Activated naive CD8-positive, alpha-beta T cell treated with anti-CD3 and anti-CD28 coated beads, Interleukin-2, amount 50 U/mL, for 24 hours (primary cell): ENCODE results near the gene TJP1.

Experiments used
- ATAC-seq: fragments of 150-1000 bp; cut with Tn5 transposase; one replicate; pipeline ENCODE4 v1.10.0; 2021
- DNase-seq: peaks from one replicate; pipeline ENCODE4 v3.0.0; 2021
- H3K27ac Mint-ChIP-seq: one replicate; pipeline ENCODE4 v1.8.0; 2021; ENCODE audit warnings: mild to moderate bottlenecking, mixed read lengths
- H3K27me3 Mint-ChIP-seq: one replicate; pipeline ENCODE4 v1.8.0; 2021; ENCODE audit warnings: mixed read lengths
- H3K36me3 Mint-ChIP-seq: one replicate; pipeline ENCODE4 v1.8.0; 2021; ENCODE audit warnings: low read depth, mixed read lengths
- H3K4me1 Mint-ChIP-seq: one replicate; pipeline ENCODE4 v1.8.0; 2021; ENCODE audit warnings: mixed read lengths
- H3K4me3 Mint-ChIP-seq: one replicate; pipeline ENCODE4 v1.8.0; 2021; ENCODE audit warnings: mild to moderate bottlenecking, moderate library complexity, mixed read lengths
- H3K9me3 Mint-ChIP-seq: one replicate; pipeline ENCODE4 v1.8.0; 2021; ENCODE audit warnings: mixed read lengths

TJP1 gene

DNA sequence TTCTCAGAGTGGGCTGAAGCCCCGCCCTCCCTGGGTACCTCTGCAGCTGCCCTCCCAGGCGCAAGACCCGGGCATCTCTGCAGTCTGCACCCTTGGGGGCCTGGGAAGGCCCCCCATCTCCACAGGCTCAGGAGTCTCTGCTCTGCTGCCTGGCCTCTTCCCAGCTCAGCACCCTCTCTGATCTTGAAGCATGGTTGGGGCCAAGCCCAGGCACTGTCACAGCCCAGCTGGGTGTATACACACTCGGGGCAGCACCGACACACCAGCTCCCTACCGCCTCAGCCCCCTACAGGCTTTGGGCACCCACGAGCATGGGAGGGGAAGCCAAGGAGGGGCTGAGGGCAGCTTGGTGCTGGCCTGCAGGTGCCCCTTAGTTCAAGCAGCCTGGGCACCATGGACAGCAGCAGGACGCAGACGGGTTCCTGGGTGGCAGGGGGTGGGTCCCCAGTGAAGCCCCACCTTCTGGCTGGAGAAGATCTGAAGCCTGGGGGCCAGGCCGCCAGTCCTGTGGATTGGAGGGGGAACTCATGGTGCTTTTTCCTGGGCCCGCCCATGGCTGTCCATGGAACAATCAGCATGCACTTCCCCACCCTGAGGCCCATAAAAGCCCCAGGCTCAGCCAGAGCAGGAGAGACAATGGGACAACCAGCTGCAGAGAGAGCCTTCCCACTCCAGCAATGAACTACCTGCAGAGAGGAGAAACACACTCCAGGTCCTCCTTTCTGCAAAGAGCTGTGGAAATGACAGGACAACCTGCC, 170.6 kb downstream of the TJP1 start:
- Mint-ChIP-seq H3K27ac (no peak overlapping the region), H3K4me1 (no peaks in the 10 kb centered on the region), H3K4me3 (no peak overlapping the region), H3K27me3 (no peaks in the 10 kb centered on the region), H3K9me3 (peaks cover 20% of the 10 kb centered on the region), H3K36me3 (no peaks in the 10 kb centered on the region)
- ATAC-seq (no peak), DNase-seq (no peak)
